OCI-LY3 (cell line): ENCODE measurements around the gene PPP1R37.

ENCODE experiments used
- H2AFZ ChIP-seq: fragments of 200-600, 300-600 bp; shearing (Covaris generic); 2 replicates; pipeline ENCODE4 v1.6.0; 2014; ENCODE audit warnings: antibody characterized with exemption, low read depth, low read length
- H3K27ac ChIP-seq: fragments of 200-600, 300-600 bp; sonication (generic); 2 replicates; pipeline ENCODE4 v1.5.1; 2014; ENCODE audit warnings: mild to moderate bottlenecking, low read length, moderate library complexity, mixed read lengths
- H3K27me3 ChIP-seq: fragments of 200-600, 300-600 bp; sonication (generic); 2 replicates; pipeline ENCODE4 v1.6.1; 2014; ENCODE audit warnings: low read depth, low read length, mixed read lengths
- H3K36me3 ChIP-seq: fragments of 200-600, 300-600 bp; sonication (generic); replicated peaks from 2 replicates; pipeline ENCODE3; 2014; ENCODE audit warnings: low read depth, low read length, mixed read lengths
- H3K4me1 ChIP-seq: fragments of 300-600, 200-600 bp; sonication (generic); 2 replicates; pipeline ENCODE4 v1.6.1; 2014; ENCODE audit warnings: low read length, mixed read lengths
- H3K4me2 ChIP-seq: fragments of 200-600, 300-600 bp; sonication (generic); 2 replicates; pipeline ENCODE4 v1.6.1; 2014; ENCODE audit warnings: low read length, mixed read lengths
- H3K4me3 ChIP-seq: fragments of 300-600, 200-600 bp; sonication (generic); 2 replicates; pipeline ENCODE4 v1.5.1; 2014; ENCODE audit warnings: antibody characterized with exemption, mild to moderate bottlenecking, low read length, moderate library complexity
- H3K79me2 ChIP-seq: fragments of 300-600, 200-600 bp; shearing (Covaris generic); 2 replicates; pipeline ENCODE4 v1.6.1; 2014; ENCODE audit warnings: mild to moderate bottlenecking, low read length, mixed read lengths
- H3K9ac ChIP-seq: fragments of 300-600, 200-600 bp; shearing (Covaris generic); 2 replicates; pipeline ENCODE4 v1.6.0; 2014; ENCODE audit warnings: mild to moderate bottlenecking, low read length, moderate library complexity
- H3K9me3 ChIP-seq: fragments of 200-600, 300-600 bp; shearing (Covaris generic); 2 replicates; pipeline ENCODE4 v1.6.1; 2014; ENCODE audit warnings: low read length, mixed read lengths; ENCODE audit not compliant: insufficient read depth
- H4K20me1 ChIP-seq: fragments of 200-600, 300-600 bp; sonication (generic); 2 replicates; pipeline ENCODE4 v1.6.1; 2016; ENCODE audit warnings: low read length, mixed read lengths; ENCODE audit not compliant: insufficient read depth
- CTCF ChIP-seq: fragments of 200-600, 300-600 bp; sonication (generic); IDR thresholded peaks from 2 replicates; pipeline ENCODE4 v1.5.1; 2014; ENCODE audit warnings: antibody characterized with exemption, low read length, low read depth
- EZH2phosphoT487 ChIP-seq: fragments of 200-600 bp; shearing (Covaris generic); IDR thresholded peaks from 2 replicates; pipeline ENCODE4 v1.6.1; 2018; ENCODE audit warnings: antibody characterized with exemption, mixed run types, low read depth

The PPP1R37 gene

GRCh38 chr19:45178262-45179071 lies 85.5 kb downstream of the PPP1R37 start, which contains the start of gene BLOC1S3:
Gene BLOC1S3, plus strand, starts transcription at chr19:45178784. Its CDS starts 513 bp downstream, at chr19:45179297.
- Histone ChIP-seq H3K4me1 (peaks cover 8% of the 10 kb centered on the region; the same call in 1 of the 2 replicates), H3K9ac (peak within 1 kb of the TSS; percentile 92), H3K4me3 (peak within 1 kb of the TSS; percentile 92), H4K20me1 (no peaks in the 10 kb centered on the region), H3K9me3 (no peaks in the 10 kb centered on the region), H3K79me2 (peaks cover 32% of the 10 kb centered on the region), H3K4me2 (peak within 1 kb of the TSS; percentile 91), H3K36me3 (peaks cover 7% of the 10 kb centered on the region), H3K27me3 (no peaks in the 10 kb centered on the region), H2AFZ (peak within 1 kb of the TSS; percentile 83), H3K27ac (peak within 1 kb of the TSS; percentile 58)
- TF ChIP-seq EZH2phosphoT487 (no peak), CTCF (peak; percentile 44)

- Histone ChIP-seq H3K4me2 (peak overlapping the region; percentile 91), H3K9ac (peak overlapping the region; percentile 92), H3K79me2 (peaks cover 32% of the 10 kb centered on the region), H3K27ac (peak overlapping the region; percentile 58), H3K4me1 (peaks cover 8% of the 10 kb centered on the region; the same call in 1 of the 2 replicates), H2AFZ (peak overlapping the region; percentile 83), H4K20me1 (no peaks in the 10 kb centered on the region), H3K4me3 (peak overlapping the region; percentile 92), H3K9me3 (no peaks in the 10 kb centered on the region), H3K27me3 (no peaks in the 10 kb centered on the region), H3K36me3 (peaks cover 7% of the 10 kb centered on the region)
- TF ChIP-seq EZH2phosphoT487 (no peak), CTCF (no peak)
Observed at GRCh38 chr19:45179072-45179891, 86.3 kb downstream of the PPP1R37 start.

GRCh38 chr19:45179892-45180370 lies 87.0 kb downstream of the PPP1R37 start:
- Histone ChIP-seq H3K4me1 (peaks cover 8% of the 10 kb centered on the region; the same call in 1 of the 2 replicates), H3K9me3 (no peaks in the 10 kb centered on the region), H3K4me2 (peak overlapping the region; percentile 91), H3K4me3 (peak overlapping the region; percentile 92), H3K27ac (no peak overlapping the region), H3K27me3 (no peaks in the 10 kb centered on the region), H3K9ac (peak overlapping the region; percentile 92; the same call in 1 of the 2 replicates), H3K36me3 (peaks cover 7% of the 10 kb centered on the region), H4K20me1 (no peaks in the 10 kb centered on the region), H3K79me2 (peaks cover 32% of the 10 kb centered on the region), H2AFZ (no peak overlapping the region)
- TF ChIP-seq CTCF (no peak), EZH2phosphoT487 (no peak)
